Activated naive CD8-positive, alpha-beta T cell treated with anti-CD3 and anti-CD28 coated beads, Interleukin-2, amount 50 U/mL, for 16 hours (primary cell): ENCODE results near the gene ST6GALNAC6.
"Not testable (repeated sequence)": the region's sequence is repeated elsewhere in the genome, so short reads cannot be mapped to it uniquely, and the experiment has no call there.

Source experiments
- DNase-seq: peaks from one replicate; pipeline ENCODE4 v3.0.0-alpha.2; 2020; ENCODE audit warnings: low read depth, low spot score

ST6GALNAC6 gene

DNA sequence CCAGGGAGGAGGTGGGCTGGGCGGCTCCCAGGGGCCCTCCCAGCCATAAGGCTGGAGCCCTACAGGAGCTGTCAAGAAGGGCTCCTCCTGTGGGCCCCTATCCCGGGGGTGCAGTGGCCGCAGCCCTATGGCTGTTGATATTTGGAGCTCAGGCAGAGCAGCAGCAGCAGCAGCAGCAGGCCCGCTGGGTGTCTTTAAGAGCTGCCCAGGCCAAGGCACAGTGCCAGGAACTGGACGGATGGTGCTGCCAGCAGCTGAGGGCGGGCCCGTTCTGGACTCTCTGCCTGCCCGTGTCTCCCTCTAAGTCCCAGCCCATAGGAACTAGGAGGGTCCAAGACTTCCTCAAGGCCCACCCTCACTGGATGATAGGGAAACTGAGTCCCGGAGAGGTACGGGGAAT, 25.5 kb downstream of the ST6GALNAC6 start:
- DNase-seq = no peak

DNA sequence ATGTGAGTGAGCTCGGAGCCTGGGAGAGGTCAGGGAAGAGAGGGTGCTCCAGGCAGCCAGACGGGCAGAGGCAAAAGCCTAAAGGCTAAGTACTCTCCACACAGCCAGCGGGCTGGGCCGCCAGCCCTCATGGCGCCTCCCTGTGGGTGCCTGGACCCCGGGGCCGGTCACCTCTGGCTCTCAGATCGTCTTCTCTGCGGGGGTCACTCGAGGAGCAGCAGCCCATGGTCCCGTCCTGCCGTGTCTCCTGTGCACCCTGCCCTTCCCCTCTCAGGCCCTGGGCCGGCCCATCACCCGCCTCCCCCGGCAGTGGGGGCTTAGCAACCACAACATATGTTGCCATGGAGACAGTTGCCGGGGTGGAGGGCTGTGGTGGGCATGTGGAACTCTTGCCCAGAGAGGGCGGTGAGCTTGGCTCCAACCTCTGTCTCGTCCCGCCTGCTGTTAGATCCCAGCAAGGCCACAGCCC, 26.1 kb downstream of the ST6GALNAC6 start:
- no peak for DNase-seq

DNA sequence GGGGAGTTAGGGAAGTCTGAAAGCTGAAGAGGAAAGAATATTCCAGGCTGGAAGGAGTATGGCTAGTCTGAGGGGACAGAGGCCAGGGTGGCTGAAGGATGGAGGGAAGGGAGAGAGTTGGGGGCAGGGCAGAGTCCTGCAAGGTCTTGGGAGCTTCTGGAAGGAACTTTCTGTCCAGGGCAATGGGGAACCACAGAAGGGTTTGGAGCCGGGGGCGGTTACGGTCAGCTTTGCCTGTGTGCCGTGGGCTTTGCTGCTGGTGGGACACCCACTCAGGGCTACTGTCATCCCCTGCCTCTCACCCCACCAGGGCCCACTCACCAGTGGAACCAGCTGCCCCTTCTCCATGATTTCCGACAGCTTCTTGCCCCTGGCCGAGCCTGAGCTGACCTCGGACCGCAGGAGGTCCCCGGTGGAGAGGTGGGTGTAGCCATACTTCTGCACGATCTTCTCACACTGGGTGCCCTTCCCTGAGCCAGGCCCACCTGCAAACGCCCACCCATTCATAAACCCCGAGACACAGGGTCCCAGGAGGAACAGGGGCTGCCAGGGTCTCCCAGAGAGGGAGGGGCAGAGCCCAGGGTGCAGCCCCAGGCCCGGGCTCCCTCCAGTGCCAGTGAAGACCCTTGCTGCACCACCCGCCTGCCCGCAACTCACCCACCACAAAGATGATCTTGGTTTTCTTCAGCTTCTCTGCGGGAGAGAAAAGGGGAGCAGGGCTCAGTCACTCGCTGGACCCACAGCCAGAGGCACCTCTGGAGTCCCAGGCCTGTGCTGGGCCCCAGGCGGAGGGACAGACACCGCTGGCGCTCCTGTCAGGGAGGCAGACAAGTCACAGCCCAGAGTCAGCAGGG, 26.8 kb downstream of the ST6GALNAC6 start:
- DNase-seq = no peak

DNA sequence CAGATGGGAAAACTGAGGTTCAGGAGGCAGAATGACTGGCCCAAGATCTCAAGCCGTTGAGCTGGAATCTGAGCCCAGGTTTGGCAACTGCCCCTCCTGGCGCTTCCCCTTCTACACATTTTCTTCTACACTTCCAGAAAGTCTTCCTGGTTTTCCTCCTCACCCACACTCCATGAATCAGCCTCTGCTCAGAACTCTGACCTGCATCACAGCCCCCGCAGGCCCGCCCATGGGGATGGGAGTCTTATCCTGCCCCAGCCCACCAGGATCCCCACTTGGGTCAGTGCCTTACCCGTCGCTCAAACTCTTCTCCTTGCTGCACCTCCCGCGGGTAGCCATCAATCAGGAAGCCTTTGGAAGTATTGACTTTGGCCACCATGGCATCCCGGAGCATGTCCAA, 27.9 kb downstream of the ST6GALNAC6 start:
- DNase-seq = no peak

DNA sequence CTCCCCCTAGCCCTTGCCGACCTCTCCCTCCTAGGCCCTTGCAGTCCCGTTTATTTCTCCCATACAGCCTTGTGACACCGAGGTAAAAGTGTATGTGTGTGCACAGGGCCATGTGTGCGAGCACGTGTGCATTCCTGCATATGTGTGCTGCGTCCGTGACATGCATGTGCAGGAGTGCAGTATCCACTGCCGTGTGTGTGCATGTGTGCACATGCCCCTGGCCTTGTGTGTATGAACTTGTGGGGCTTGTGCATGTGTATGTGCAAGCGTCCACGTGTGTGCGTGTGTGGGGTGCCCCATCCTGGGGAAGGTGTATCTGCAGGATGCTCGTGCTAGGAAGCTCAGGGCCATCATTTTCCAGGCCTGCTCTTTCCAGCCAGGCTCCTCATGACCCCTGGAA, 28.5 kb downstream of the ST6GALNAC6 start:
- DNase-seq = no peak

DNA sequence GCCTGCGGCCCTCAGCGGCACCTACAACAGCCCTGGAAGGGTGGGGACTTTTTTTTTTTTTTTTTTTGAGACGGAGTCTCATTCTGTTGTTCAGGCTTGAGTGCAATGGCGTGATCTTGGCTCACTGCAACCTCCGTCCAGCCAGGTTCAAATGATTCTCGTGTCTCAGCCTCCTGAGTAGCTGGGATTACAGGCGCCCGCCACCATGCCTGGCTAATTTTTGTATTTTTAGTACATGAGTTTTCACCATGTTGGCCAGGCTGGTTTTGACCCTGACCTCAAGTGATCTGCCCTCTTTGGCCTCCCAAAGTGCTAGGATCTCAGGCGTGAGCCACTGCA, 29.3 kb downstream of the ST6GALNAC6 start:
- DNase-seq = not testable (repeated sequence)

DNA sequence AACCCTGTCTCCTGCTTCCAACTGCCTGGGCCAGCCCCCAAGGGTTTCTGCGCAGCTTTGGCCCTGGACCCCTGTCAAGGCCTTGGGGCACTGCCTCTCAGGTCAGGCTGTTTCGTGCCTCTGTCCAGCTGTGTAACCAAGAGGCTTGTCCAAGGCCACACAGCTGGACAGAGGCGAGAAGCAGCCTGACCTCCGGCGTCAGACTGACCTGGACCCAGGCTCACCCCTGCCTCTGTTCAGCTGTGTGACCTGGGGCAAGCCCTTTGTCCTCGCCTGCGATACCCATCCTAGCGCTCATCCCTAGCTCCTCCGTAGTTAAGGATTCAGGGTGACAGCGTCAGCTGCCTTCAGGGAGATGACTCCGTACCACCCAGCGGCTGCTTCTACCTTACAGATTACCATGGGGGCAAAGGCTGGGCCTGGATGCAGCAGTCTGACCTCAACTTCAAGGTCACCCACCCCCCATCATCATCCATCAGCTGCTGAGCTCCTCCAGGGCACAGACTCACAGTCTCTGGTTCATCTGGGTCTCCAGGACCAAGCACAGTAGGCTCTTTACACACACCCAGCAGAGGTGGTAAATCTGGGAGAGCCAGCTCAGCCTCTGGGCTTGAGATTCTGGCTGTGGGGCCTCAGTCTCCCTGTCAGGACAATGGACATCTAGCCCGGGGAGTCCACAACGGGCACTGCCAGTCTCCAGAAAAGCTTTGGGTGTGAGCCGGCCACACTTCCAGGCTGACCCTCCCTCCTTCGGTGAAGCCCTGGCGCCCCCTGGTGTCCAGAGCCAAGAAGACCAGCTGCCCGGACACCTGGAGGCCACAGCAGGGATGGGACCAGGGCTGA, 29.9 kb downstream of the ST6GALNAC6 start:
- DNase-seq = peak; percentile 63

DNA sequence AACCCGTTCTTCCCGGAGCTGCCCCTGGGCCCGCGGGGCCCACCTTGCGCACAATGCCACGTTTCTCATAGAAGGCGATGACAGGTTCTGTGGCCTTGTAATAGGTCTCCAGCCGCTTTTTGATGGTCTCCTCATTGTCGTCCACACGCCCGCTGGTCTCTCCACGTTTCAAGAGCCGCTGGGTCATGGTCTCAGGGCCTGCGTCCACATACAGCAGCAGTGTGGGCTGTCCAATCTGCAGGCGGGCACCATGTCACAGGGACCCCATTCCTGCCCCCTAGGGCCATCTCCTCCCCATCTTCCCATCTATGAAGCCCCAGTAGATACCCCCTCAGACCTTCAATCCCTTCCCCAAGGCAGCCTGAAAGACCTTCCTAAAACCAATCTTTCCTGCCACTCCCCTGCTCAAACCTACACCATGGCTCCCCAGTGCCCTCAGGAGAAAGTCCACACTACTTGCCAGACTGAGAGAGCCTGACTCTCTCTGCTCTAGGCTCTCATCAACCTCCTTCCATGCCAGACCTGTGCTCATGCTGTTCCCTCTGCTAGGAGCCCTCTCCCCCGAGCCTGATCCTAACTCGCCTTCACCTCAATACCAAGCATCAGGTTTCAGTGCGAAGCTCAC, 31.0 kb downstream of the ST6GALNAC6 start:
- DNase-seq = no peak

DNA sequence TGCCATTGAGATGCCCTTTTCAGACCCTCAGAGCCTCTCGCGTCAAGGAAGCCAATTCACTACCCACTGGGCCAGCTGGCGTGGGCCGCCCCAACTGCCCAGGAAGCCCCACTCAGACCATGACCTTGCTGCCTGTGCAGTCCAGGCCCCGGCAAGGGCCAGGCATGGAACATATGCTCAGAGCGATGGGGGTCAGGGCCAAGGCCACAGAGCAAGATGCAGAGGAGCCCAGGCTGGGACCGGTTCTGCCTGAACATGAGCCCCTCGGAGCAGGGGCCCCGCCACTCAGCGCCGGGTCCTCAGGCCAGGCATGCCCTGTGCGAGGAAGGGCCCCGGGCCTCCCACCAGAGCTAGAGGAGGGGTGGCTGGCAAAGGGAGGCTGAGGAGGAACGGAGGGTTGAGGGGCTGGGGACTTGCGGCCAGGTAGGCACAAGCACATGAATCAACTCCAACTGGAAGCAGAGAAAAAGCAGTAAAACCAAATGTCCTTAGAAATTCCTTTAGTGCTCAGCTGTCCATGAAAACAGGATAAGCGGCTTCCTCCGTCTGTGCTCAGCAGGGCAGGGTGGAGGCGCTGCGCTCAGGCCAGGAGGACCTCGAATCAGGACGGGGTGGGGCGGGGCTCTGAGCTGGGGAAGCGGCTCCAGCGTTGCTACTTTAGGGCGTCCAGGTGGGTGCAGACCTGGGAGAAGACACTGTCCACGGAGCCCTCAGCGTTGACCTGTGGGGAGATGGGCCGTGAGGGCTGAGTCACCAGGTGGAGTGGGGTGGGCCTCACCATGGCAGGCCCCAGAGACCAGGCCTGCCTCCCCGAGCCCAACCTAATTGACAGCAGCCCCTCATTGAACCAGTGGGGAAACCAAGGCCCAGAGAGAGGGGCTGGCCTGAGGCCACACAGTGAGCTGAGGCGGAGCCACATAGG, 31.8 kb downstream of the ST6GALNAC6 start:
- DNase-seq = no peak

DNA sequence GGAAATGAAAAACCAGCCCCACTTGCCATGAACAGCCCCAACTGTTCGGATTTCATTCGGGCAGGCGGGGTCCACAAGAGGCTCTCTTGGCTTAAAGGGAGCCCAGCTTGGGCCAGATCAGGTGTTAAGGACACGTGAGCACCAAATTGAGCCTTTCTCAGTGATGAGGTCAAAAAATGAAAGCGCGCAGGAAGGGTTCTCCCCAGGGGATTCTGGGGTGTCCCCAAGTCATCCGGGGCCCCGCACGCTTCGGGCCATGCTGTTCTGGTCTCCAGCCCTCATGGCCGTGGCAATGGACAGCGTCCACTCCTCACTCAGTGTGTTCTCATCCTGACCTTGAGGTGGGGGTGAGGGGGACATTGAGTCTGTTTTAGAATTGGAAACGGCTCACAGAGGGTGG, 32.9 kb downstream of the ST6GALNAC6 start:
- DNase-seq = no peak

DNA sequence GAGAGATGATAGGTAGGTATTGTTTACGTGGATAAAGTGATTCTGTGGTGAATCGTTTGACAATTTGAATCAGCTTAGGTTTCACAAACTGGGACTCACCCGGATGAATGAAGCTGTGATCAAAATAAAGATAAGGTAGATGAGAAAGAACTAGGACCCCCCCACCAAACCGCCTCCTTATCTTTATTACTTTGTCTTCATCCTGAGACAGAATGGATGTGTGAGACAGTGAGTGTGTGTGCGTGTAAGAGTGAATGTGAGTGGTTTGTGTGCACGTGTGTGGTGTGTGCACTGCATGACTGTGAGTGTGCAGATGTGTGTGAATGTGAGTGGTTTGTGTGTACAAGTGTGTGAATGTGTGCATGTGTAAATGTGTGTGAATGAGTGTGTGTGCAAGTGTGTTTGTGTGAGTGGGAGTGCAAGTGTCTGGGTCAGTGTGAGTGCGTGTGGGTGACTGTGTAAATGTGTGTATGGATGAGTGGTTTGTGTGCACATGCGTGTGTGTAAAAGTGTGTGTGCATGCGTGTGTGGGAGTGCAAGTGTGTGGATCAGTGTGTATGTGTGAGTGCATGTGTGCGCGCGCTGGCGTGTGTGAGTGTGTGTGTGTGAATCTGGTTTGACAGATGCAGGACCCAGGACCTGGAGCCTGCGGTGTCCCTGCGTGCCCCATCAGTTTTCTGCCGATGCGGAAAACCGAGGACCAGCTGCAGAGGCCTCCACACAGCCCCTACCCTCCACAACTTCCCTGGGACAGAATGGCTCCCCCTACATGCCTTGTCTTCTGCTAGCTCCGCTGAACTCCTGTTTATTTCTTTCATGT, 33.5 kb downstream of the ST6GALNAC6 start:
- no peak for DNase-seq

DNA sequence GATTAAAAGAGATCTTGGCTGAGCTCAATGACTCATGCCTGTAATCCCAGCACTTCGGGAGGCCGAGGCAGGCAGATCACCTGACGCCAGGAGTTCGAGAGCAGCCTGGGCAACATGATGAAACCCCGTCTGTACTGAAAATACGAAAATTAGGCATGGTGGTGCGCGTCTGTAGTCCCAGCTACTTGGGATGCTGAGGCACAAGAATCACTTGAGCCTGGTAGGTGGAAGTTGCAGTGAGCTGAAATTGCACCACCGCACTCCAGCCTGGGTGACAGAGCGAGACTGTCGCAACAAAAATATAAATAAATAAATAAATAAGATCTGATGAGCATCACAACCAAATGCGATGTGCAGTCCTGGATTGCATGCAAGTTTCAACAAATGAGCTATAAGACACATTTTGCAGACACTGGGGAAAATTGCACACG, 36.2 kb downstream of the ST6GALNAC6 start:
- no peak for DNase-seq

DNA sequence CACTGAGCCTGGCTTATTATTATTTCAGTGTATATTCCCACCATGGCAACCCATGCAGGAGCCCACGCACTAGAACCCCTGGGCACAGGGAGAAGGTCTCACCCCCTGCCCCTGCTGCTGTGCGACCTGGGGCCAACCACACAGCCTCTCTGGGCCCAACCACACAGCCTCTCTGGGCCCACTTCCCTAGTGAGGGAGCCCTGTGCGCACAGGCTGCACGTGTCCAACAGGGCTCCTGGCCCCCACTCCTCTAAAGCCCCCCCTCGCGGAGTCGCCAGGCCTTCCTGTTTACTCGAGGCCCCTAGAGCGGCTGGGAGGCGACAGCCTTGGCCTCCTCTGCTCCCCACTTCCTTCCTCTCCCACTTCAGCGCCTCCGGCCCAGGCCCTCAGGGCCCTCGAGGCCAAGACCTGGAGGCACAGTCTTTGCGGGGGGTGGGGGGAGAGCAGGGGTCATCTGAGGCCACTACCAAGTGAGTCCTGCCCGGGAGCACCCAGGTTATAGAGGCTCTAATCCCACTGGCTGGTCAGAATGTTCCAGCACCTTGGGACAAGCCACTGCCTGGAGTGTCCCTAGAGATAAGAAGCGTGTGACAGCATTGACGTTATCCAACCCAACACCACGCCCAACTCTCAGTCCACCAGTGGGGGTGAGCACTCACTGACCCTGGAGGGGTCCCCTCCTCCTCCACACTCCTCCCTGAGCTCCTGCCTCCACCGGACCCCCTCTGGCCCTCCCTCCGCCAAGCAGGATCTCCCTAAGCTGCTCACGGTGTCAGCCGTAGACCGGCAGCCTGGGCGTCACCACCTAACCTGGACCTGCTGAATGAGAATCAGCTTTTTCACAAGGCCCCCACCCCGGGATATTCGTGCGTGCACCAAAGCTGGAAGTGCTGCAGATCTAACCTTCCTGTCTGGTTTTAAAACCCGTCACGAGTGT, 37.1 kb downstream of the ST6GALNAC6 start:
- DNase-seq = no peak

DNA sequence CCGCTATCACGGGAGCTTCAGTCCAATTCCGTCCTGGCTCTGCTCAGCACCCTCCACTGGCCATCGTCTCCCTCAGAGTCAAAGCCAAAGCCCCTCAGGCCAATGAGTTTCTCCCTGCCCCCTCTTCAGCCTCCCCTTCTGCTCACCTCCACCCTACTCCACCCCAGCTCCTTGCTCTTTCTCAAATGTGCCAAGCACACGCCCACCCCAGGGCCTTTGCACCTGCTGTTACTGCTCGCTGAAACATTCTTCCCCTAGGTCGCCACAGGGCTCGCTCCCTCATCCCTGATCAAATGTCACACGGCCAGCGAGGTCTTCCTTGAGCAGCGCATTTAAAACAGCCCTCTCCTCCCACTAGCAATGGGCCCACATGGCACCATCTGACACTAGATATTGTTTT, 38.6 kb downstream of the ST6GALNAC6 start:
- no peak for DNase-seq

DNA sequence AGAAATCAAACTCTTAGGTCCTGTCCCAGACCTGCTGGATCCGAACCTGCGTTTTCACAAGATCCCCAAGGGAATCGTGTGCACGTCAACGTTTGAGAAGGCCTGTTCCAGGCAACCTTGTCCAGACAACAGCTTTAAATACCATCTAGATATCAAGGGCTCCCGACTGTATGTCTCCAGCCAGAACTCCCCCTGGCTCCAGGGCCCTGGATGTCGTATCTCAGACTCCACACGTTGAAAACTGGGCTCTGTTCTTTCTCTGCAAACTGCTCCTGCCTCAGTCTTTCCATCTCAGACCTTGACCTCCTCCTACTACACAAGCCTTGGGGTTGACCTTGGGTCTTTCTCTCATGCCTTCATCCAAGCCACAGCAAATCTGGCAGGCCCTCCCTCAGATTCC, 39.1 kb downstream of the ST6GALNAC6 start:
- no peak for DNase-seq

DNA sequence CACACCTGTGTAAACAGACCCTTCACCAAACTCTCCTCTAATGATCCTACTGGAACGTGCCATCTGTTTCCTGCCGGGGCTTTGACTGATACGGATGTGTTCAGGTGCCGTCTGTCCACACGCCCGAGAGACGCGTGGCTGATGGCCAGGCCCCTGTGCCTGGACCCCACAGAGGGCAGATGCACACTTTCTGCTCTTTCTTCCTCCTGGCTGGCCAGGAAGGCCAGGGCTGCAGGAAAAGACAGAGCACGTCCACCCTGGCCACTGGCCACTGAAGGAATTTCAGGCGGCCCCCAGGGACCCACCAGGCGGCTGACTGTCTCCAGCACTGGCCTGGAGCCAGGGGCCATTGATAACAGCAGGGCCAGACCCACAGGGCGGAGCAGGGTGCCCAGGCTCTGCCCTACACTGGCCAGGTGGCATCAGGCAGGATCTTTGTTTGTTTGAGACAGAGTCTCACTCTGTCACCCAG, 41.3 kb downstream of the ST6GALNAC6 start:
- DNase-seq = no peak

DNA sequence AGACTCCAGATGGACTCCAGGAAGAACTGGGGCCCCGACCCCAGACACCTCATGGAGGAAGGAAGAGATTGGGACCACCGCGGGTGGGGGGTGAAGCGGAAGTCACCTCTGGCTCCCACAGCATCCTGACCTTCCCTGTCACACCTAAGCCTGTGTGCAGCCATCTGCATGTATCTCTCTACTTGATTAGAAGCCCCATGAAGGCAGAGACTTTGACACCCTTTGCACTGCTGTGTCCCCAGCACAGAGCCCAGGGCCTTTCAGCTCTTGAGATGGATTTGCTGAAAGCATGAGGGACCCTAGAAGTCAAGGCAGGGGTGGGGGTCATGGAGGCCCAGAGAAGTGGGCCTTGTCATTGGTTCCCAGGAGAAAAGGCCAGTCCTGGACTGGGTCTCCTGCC, 42.1 kb downstream of the ST6GALNAC6 start:
- no peak for DNase-seq

DNA sequence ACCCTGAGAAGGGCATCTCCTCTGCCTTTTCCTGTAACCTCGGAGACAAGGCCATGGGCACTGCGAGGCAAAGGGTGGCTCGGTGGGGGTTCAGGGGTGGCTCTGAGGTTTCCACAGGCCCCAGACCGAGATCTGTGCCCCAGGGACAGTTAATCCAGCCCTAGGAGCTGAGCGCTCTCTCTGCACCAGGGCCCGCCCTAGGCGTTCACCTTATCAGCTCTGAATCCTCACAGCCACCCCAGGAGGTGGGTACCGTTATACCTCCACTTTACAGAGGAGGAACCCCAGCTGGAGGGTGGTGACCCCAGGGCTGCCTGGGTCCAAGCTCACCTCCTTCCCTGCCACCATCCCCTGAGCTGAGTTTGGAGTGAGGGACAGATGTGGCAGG, 42.7 kb downstream of the ST6GALNAC6 start:
- no peak for DNase-seq

DNA sequence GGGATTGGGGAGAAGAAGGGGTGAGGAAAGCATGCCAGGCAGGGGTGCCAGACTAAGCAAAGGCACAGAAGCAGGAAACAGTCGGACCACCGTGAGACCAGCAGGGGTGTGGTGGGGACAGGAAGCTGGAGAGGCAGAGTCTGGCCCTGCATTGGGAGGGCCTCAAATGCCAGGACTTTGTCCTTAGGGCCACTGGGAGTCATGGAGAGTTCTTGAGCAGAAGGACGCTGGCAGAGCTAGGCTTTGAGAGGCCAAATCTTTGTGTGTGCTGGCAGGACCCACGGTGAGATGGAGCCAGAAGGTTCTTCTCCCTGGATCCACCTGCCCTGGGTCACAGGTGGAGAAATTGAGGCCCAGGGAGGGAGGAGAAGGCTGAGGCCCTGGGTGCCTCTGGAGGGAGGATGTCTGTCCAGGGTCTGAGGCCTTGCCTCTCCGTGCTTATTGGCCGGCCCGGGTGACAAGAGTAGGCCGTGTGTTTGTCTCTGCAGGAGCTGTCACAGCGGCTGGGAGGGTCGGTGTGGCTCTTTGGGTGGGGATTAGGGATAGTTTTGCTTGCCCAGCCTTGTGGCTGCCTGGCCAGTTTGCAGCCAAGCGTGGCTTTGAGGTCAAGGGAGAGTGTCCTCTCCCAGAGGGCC, 43.2 kb downstream of the ST6GALNAC6 start:
- DNase-seq = no peak
